ENCODE measurements around the gene TRERF1.

TRERF1 gene

GRCh38 chr6:42254505-42254904 lies 197.2 kb downstream of the TRERF1 start:
- DNase-seq (ENCODE audit: low read depth in 1 of 2, low spot score in 1 of 2): no peak
- in situ Hi-C loops (cut with HindIII; ENCODE audit: low pct_unique_long_range_greater_than_20kb, low sequenced_read_pairs): no loop called here
- no peak for TF ChIP-seq JUND (IDR thresholded peaks at IDR 0.05; ENCODE audit: low read depth)

- no peak for DNase-seq (ENCODE audit: low read depth in 1 of 2, low spot score in 1 of 2)
Measured at GRCh38 chr6:42251911-42252637, 199.7 kb downstream of the TRERF1 start.

DNA sequence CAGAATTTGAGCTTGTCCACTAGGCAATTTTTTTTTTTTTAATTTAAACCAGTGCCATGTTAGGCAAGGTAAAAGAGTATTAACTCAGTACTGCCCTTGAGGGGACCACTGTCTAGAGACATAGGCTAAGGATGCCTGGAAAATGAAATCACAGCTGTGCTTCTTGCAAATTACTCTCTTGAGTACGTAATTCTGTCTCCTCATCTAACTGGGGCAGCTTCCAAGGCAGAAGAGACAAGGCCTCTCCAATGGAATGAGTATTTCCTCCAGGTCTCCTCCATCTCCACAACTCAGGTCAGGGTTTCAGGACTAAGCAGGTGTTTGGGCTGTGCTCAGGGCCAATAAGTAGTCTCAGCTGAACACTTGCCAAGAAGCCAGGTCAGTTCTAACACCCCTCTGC lies 200.2 kb downstream of the TRERF1 start:
- no peak for TF ChIP-seq JUND (IDR thresholded peaks at IDR 0.05; ENCODE audit: low read depth)
- in situ Hi-C loops (cut with HindIII; ENCODE audit: low pct_unique_long_range_greater_than_20kb, low sequenced_read_pairs): no loop called here
- no peak for DNase-seq (ENCODE audit: low read depth in 1 of 2, low spot score in 1 of 2)

More at GRCh38 chr6:42251911-42252637, 199.7 kb downstream of the TRERF1 start:
- TF ChIP-seq JUND (IDR thresholded peaks at IDR 0.05; ENCODE audit: low read depth): no peak
- in situ Hi-C loops (cut with HindIII; ENCODE audit: low pct_unique_long_range_greater_than_20kb, low sequenced_read_pairs): no loop called here

DNA sequence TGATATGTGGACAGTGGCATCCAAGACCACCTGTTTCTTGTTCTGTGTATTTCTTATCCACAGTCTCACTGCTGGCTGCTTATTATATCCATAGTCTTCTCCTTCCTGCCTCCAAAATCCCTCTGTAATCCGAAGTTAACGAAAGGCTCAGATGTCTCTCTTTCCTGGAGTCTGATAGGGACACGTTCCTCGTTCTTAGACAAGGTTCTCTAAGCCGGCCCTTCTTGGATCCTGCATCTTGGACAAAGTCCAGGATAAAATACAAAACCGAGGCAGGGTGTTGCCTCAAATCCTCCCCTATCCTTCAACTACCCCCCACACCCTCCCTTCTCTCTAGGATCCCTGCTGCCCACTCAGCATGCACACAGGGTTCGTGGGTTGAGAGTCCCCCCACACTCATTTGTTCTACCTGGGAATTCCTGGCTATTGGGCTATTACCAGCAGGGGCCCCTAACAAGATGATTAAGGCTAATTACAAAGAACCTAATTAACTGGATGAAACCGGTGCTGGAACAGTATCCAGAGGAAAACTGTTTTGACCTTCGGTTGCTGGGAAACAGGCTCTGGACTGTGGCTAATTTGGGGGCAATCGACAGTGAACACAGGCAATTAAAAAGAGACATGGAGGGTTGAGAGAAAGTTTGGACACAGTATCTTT lies 201.3 kb downstream of the TRERF1 start:
- TF ChIP-seq JUND (IDR thresholded peaks at IDR 0.05; ENCODE audit: low read depth): no peak
- in situ Hi-C loops (cut with HindIII; ENCODE audit: low pct_unique_long_range_greater_than_20kb, low sequenced_read_pairs): no loop called here
- no peak for DNase-seq (ENCODE audit: low read depth in 1 of 2, low spot score in 1 of 2)

GRCh38 chr6:42249279-42249678 lies 202.4 kb downstream of the TRERF1 start:
- no peak for TF ChIP-seq JUND (IDR thresholded peaks at IDR 0.05; ENCODE audit: low read depth)
- DNase-seq (ENCODE audit: low read depth in 1 of 2, low spot score in 1 of 2): no peak
- in situ Hi-C loops (cut with HindIII; ENCODE audit: low pct_unique_long_range_greater_than_20kb, low sequenced_read_pairs): no loop called here

DNA sequence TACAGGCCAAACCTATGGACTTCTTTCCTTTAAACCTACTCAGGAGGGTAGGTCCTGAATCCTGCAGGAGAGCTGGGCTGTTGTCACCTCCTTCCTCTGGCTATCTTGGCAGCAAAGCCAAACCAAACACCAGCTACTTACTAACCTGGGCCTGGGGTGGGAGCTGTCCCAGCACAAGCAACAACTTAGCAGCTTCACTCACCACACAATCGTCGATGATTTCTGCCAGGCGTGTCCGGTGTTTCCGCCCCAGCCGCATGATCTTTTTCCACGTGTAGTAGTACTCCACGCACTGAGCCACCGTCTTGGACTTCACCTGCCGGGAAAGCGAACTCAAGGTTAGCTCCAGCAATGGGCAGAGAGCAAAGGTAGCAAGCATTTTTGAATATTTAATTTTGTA lies 208.7 kb downstream of the TRERF1 start:
- DNase-seq (ENCODE audit: low read depth in 1 of 2, low spot score in 1 of 2): no peak
- in situ Hi-C loops (cut with HindIII; ENCODE audit: low pct_unique_long_range_greater_than_20kb, low sequenced_read_pairs): no loop called here
- TF ChIP-seq JUND (IDR thresholded peaks at IDR 0.05; ENCODE audit: low read depth): no peak

DNA sequence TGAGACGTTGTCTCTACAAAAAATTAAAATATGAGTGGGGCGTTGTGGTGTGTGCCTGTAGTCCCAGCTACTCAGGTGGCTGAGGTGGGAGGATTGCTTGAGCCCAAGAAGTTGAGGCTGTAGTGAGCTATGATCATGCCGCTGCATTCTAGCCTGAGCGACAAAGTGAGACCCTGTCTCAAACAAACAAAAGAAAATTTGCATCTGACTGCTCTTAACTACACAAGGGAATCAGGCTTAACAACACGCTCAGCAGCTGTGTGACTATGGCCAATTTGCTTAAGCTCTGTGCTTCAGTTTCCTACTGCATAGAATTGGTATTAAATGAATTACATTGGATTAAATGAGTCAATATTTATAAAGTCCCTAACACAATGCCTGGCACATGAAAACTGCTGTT lies 209.8 kb downstream of the TRERF1 start:
- DNase-seq (ENCODE audit: low read depth in 1 of 2, low spot score in 1 of 2): no peak
- no peak for TF ChIP-seq JUND (IDR thresholded peaks at IDR 0.05; ENCODE audit: low read depth)
- in situ Hi-C loops (cut with HindIII; ENCODE audit: low pct_unique_long_range_greater_than_20kb, low sequenced_read_pairs): no loop called here

DNA sequence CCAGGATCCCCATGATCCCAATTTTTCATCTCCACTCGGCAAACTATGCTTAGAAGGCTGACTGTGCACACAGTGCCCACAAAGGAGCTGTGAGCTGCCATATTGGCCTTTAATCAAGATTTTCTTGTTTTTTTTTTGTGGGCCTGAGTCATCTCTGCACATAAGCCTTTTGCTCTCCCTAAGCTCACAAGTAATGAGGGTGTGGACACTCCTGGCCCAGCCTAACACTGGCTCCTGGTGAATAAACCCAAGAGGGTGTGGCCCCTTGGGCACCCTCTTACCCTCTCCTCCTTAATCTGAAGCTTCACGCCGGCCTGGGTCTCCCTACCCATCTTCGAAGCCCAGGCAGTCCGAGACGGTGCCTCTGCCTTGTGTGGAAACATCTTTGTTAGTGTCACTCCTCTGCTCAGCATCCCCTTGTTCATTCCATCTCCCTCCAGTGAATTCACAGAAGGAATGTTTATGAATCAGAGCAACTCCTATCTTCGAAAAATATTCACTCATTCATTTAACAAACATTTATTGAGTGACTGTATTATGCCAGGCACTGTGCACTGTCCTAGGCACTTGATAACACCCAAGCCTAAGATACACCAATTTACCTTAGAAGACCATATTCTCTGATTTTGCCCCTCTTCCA lies 211.9 kb downstream of the TRERF1 start:
- no peak for TF ChIP-seq JUND (IDR thresholded peaks at IDR 0.05; ENCODE audit: low read depth)
- DNase-seq (ENCODE audit: low read depth in 1 of 2, low spot score in 1 of 2): no peak

GRCh38 chr6:42239333-42239732 lies 212.4 kb downstream of the TRERF1 start:
- in situ Hi-C loops (cut with HindIII; ENCODE audit: low pct_unique_long_range_greater_than_20kb, low sequenced_read_pairs): no loop called here
- no peak for DNase-seq (ENCODE audit: low read depth in 1 of 2, low spot score in 1 of 2)
- no peak for TF ChIP-seq JUND (IDR thresholded peaks at IDR 0.05; ENCODE audit: low read depth)

More for the DNA sequence above, 211.9 kb downstream of the TRERF1 start:
- in situ Hi-C loops (cut with HindIII; ENCODE audit: low pct_unique_long_range_greater_than_20kb, low sequenced_read_pairs): no loop called here

- DNase-seq (ENCODE audit: low read depth in 1 of 2, low spot score in 1 of 2): no peak
- in situ Hi-C loops (cut with HindIII; ENCODE audit: low pct_unique_long_range_greater_than_20kb, low sequenced_read_pairs): no loop called here
- TF ChIP-seq JUND (IDR thresholded peaks at IDR 0.05; ENCODE audit: low read depth): no peak
Measured at GRCh38 chr6:42237857-42238256, 213.9 kb downstream of the TRERF1 start.

- in situ Hi-C loops (cut with HindIII; ENCODE audit: low pct_unique_long_range_greater_than_20kb, low sequenced_read_pairs): no loop called here
- TF ChIP-seq JUND (IDR thresholded peaks at IDR 0.05; ENCODE audit: low read depth): no peak
- no peak for DNase-seq (ENCODE audit: low read depth in 1 of 2, low spot score in 1 of 2)
Measured at GRCh38 chr6:42236682-42237473, 214.8 kb downstream of the TRERF1 start.

- in situ Hi-C loops (cut with HindIII; ENCODE audit: low pct_unique_long_range_greater_than_20kb, low sequenced_read_pairs): no loop called here
- TF ChIP-seq JUND (IDR thresholded peaks at IDR 0.05; ENCODE audit: low read depth): no peak
- DNase-seq (ENCODE audit: low read depth in 1 of 2, low spot score in 1 of 2): no peak
Measured at GRCh38 chr6:42236030-42236429, 215.7 kb downstream of the TRERF1 start.

Data from T47D (cell line).